ENCODE results near the gene FBXO41.

The FBXO41 gene, protein sequence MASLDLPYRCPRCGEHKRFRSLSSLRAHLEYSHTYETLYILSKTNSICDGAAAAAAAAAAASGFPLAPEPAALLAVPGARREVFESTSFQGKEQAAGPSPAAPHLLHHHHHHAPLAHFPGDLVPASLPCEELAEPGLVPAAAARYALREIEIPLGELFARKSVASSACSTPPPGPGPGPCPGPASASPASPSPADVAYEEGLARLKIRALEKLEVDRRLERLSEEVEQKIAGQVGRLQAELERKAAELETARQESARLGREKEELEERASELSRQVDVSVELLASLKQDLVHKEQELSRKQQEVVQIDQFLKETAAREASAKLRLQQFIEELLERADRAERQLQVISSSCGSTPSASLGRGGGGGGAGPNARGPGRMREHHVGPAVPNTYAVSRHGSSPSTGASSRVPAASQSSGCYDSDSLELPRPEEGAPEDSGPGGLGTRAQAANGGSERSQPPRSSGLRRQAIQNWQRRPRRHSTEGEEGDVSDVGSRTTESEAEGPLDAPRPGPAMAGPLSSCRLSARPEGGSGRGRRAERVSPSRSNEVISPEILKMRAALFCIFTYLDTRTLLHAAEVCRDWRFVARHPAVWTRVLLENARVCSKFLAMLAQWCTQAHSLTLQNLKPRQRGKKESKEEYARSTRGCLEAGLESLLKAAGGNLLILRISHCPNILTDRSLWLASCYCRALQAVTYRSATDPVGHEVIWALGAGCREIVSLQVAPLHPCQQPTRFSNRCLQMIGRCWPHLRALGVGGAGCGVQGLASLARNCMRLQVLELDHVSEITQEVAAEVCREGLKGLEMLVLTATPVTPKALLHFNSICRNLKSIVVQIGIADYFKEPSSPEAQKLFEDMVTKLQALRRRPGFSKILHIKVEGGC

DNA sequence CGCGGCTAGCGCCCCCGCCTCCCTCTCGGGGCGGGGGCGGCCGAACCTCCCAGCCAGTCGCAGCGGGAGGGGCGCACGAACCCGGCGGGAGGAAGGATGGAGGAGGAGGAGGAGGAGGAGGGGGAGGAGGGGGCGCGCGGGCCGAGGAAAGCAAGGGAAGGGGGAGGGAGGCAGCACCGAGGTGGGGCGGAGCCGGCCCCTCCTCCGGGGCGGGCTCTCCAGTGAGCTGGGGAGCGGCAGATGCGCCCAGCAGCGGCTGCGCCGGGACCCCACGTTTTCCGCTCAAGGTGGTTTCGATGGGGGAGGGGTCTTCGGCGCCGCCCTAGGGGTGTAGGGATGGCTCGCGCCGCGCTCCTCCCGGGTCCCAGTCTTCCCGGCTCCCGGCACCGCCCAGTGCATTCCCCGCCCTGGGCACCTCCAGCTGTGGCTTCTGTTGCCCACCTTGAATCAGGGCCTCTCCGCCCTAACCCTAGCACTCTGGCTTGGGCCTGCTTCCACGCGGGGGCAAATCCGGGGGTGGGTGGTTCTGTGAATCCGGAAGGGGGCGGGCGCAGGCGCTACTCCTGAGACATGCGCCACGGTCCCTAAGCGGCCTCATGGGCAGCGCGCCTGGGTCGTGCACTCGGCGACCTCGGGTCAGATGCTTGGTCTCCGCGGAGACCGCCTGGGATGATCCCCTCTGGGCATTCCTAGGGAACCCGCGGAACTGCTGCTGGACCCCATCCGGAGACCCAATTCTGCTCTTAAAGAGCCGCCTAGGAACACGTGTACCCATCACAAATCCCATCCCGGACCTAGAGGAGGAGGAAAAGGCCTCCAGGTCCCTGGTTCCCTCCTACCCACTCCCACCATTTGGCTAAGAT lies at the start of gene FBXO41:
FBXO41 (minus strand) TSS at position 183 of the 863 bp plus-strand sequence. CDS start 14,848 bp downstream, outside the sequence.
- DNase-seq = peak; percentile 76

DNA sequence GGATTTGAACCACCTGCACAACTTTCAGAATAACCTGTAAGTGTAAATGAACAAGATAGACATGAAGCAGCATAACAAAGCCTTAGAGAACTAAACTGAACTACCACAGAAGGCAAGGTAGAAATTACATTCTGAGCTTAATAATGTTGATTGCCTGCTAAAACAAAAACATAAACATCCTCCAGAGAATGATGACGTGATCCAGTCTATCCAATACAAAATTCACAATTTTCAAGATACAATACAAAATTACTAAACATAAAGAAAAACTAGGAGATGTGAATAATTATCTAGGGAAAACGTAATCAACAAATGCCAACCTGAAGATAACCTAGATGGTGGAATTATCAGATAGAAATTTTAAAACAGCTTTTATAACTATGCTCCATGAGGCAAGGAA lies 49.8 kb upstream of the FBXO41 start:
- DNase-seq = no peak

DNA sequence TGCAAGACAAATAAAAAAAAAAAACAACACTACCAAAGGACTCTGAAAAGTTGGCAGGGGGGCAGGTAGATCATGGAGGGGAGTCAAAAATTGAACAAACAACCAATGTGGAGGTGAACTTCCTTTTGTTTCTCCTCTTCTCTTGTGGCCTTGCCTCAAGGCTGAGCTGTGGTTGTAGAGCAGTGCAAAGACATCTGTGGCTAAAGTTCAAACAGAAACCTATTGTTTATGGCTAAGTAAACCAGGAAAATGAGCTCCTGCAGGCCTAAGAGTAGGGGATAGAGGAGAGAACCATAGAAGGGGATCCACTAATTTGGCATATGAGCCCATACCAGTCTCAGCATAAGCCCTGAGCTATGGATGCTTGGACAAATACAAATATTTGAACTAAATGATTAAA lies 49.3 kb upstream of the FBXO41 start:
- DNase-seq = no peak

DNA sequence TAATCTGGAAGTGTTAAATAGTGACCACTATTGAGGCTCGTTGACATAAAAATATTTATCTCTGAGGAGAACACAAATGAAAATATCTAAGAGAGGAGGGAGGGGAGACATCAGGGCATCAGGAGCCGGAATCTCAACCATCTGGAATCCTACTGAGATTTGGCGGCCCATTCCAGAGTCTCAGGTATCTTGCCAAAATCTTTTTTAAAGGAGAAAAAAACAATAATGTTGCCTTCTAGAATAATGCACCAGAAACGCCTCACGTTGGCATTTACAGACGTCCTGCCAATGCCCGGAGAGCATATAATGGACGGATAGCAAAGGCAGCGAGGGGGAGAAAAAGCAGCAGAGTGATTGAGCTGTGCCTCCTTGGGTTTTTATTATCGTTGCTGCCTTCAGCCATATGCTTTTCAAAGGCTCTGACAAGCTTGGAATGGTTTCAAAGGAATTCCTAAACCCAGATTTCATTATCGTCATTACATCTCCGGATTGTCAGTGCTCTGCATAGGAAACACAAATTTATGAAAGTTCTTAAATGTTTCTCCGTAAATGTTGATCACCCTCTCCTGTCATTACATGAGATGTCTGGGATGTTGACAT lies 39.9 kb upstream of the FBXO41 start:
- no peak for DNase-seq

DNA sequence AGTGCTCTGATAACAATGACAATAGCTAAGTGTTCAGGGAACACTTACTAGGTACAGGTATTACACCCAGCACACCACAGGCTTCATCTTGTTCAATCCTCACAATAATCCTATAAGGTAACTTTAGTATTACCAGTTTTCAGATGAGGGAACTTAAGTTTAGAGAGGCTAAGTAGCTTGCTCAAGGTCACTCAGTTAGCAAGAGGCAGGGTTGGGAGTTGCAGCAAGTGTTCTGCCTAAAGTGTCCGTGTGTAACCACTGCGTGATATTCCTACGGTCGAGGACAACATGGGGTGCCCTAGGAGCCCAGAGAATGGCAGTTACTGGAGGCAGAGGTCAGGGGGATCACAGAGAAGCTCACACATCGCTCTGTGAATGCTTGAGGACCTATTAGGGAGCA lies 39.3 kb upstream of the FBXO41 start:
- no peak for DNase-seq

DNA sequence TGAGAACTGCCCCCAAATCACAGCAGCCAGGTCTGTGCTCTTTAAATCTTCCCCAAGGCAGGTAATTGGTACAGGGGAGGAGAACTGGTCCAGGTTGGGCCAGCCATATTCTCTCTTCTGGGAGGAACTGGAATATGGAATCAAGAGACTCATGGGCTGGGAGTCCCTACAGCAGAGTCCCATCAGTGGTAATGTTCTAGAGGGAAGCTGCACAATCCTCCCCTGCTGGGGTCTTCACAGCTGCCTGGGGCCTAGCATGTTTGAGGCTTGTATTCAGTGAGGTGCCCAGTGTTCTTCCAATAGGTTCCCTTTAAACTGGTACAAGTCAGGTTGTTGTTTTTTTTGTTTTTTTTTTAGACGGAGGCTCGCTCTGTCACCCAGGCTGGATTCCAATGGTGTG lies 30.2 kb upstream of the FBXO41 start:
- DNase-seq = no peak

DNA sequence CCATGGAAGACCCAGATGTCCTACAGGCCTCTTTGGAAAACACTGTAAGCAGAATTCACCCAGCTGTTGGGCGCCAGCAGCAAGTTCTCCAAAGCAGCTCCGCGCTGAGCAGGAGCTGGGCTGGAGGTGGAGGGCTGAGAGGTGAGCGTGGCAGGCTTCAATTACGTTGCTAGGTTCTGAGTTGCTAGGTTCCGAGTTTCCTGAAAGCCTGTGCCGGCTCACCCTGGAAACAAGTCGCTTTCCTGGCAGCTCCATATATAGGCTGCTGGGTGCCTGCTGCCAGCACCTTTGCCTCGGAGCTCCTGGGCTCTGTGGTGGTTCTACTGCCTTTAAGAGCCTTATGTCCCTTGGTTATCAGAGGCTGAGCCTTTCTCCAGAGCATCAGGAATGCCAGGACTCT lies 23.4 kb upstream of the FBXO41 start:
- DNase-seq = no peak

DNA sequence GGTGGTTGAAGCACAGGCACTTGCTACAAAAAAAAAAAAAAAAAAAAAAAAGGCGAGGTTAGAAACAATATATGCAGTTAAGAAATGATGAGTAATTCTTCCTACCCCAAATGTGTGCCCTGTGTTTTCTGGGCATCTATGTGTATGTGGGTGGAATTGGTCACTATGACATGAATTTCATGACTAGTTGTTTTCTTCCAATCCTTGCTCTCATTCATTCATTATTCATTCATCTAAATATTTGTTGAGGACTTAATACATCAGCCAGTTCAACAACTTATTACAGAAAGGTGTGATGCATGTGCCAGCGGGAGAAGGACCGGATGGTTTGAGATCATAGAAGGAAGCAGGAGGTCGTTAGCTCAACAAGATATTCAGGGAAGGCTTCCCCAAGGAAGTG lies 17.4 kb upstream of the FBXO41 start:
- no peak for DNase-seq

DNA sequence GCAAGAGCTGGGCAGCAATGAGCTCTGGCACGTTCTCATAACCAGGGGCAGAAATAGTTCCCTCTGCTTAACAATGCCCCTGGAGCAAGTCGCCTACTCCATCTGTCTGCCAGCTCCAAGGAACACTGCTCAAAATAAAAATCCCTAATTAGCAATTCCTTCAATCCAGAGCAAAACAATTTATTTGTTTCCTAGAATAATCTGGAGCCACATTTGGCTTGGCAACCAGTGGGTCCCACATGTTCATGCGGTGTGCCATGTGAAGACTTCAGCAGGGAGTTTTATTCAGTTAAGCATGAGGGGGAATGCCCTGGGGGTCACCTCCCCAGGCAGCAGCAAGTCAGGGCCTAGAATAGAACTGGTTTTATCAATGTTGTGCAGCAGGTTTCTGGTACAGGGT lies 16.6 kb upstream of the FBXO41 start:
- DNase-seq = no peak

DNA sequence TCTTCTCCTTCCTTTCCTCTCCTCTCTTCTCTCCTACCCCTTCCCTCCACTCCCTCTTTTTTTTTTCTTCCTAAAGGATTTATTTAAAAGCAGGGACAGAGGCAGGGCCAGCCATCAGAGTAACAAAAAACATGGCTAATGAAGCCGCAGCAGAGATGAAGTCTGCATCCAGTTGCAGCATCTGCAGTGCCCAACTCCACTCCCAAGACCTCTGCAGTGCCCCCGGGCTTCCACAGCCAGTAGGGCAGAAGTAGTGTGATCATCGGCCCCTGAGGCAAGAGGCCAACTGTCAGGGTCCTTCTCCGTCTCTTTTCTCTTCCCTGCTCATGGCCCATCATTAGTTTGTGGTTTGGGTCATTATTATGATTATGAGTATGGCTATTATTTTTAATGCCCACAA lies 13.3 kb upstream of the FBXO41 start:
- no peak for DNase-seq

DNA sequence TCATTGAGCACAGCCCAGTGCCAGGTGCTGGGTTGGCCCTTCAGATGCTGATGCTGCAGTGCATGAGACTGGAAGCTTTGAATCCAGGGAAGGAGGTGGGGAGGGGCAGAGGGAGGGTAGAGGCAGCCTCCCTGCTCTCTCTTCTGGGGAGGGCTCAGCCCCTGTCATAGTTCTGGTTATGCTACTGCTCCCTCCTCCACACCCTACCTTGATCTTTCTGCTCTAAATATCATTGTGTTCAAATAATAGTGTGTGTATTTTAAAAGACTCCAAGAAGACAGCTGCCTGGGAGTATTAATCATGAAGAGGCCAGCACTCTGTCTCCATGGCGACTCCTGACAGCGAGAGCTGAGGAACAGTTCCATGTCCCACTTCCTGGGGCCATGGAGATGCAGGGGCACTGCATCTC lies 12.9 kb upstream of the FBXO41 start:
- DNase-seq = no peak

DNA sequence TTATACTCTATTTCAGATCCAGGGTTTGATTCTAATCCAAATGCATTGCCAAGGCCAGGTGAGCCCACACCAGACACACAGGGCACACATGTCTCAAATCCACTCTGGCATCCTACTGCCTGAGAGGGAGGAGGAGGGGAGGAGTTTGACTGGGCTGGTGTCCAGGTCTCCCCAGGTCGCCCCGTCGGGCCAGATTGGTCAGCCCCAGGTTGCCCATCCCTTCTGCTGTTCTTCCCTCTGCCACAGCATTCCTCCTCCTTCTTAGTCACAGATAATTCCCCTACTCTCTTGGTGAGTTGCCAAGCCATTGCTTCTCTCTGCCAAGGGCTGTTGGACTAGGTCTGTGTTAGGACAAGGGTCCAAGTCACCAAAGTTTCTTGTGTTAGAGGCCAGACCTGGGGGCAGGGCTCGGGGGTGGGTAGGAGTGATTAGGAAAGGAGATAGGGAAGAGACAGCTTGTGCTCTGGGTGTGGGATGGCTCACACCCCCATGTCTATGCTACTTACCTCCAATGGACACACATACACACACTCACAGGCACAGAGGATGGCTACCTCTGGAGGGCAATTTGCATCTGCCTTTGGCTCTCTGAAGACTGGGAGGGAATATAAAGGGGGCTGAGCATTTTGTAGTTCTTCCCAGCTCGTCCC lies 11.6 kb upstream of the FBXO41 start:
- no peak for DNase-seq

DNA sequence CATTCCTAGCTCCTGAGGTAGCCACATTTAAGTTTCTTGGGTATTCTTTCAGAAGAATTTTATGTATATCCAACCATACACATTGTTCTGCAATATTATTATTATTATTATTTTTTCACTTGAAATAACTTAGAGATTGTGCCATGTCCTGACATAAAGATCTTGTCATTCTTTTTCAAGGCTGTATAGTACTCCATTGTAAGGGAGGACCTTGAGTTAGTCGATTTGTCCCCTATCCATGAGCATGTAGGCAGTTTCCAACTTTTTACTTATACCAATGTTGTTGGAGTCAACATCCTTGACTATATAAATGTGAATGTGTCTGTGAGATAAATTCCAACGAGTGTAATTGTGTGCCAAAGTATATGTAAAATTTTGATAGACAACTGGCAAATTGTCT lies 10.0 kb upstream of the FBXO41 start:
- DNase-seq = no peak

DNA sequence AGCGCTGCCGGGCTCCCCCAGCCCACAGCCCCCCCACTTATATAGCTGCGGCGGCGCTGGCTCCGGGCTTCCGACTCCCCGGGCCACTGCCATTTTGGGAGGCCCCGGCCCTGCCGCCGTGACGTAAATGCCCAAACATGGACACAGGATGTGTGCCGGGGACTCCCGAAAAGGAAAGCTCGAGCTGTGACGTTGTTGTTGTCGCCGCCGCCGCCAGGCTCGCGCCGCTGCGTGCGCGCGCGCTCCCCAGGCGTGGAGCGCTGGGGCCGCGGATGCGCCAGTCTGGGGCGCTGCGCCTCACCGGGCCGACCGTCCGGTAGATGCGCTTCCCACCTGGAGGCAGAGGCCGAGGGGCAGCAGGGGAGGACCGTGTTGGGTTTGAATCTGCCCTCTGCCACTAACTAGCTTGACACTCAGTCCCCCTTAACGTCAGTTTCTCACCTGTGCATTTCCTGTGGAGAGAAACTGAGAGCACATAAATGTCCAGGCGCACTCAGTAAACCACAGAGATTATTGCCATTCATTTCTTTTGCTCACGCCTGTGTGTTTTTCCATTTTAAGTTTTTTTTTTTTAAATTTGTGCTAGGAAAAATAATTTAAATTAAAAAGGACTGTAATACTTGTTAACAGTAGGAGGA lies 9.4 kb upstream of the FBXO41 start, which contains the start of gene EGR4:
EGR4 (minus strand) TSS at position 15 of the 638 bp plus-strand sequence. CDS start 231 bp downstream, outside the sequence.
- peak; percentile 84 for DNase-seq

DNA sequence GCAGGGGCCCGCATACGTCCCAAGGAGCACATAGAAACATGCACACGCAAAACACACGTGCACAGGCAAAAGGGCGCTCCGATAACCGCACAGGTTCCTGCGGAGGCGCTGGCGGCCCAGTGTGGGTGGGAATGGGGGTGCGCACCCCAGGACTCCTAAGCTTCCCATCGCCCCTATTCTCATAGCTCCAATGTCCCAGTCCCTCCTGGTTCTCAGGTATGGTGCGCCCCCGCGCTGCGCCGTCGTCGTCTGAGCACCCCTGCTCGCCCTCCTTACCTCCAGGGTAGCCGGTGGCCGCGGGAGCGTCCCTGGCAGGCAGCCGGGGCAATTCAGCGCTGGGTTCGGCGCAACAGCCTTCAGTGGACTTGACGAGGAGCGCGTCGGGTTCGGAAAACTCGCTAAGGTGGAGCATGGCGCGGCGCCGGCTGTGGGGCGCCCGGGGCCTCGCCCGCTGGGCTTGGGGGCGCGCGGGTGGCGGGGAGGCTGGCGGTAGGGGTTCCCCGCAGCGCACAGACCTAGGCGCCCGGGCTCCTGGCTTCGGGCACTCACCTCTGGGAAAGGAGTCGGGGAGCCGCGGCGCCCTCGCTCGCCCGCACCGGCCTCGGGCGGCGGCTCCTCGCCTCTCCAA lies 8.7 kb upstream of the FBXO41 start:
- DNase-seq = no peak

DNA sequence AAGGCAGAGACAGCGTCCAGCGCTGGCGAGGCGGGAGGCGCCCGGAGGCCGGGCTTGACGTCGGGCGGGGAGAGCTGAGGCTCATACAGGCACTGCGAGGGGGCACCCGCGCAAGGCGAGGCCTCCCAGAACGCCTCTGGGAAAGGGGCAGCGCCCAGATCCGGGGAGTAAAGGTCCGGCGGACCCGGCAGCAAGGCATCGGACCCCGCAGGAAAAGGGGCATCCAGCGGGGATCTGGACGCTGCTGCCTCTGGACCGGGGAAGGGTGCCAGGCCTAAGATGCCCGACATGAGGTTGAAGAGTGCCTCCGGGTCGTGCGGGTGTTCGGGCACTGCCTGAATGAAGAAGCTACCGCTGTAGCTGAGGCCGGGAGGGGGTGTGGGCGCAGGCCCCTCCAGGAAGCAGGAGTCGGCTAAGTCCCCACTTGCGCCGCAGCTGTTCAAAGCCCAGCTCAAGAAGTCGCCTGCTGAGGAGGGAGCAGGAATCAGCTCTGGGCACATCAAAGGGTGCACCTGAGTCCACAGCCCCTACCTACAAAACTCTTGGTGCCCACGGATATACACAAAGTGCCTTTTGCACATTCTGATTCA lies 8.1 kb upstream of the FBXO41 start:
- no peak for DNase-seq

DNA sequence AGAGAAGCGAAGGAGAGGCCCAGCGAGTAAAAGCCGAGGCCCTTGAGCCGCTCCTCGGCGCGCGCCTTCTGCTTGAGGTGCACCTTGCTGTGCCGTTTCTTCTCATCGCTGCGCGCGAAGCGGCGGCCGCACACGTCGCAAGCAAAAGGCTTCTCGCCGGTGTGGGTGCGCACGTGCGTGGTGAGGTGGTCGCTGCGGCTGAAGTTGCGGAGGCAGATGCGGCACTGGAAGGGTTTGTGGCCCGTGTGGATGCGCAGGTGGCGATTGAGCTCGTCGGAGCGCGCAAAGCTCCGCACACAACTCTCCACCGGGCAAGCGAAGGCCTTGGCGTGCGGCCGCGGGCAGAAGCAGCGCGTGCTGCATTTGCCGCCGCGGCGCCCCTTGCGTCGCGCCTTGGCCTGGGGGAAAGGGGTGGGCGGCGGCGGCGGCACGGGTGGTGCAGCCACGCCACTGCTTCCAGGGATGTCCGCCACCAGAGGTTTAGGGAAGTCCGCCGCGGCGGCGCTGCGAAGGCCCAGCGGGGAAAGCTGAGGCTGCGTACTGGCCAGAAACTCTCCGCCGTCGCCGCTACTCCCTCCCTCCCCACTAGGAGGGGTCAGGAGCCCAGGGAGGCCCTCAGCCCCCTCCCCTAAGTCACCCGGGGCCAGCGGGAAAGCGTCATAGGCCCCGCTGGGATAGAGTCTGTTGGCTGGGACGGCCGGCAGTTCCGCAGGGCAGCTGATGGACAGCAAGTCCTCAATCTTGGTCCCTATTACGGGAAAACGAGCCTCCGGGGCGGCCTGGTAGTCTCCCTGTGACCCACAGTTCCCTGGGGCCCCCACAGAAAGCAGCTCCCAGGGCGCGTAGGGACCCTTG lies 7.4 kb upstream of the FBXO41 start:
- DNase-seq = no peak

DNA sequence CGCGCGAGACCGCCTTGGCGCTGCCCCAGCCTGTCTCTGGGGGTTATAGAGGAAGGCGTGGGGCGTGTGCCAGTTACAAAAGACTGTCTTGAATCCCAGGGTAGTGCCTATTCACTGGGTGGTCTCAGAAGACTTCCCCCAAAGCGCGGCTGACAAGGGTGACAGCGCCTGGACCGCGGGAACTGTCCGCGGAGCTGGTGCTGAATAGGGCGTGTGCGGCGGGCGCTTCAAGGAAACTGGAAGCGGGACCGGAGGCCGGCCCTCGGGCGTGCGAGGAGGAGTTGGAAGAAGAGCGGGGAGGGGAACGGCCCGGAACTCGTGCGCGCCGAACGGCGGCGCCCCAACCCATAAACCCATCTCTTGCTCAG lies 6.8 kb upstream of the FBXO41 start:
- peak; percentile 35 for DNase-seq

DNA sequence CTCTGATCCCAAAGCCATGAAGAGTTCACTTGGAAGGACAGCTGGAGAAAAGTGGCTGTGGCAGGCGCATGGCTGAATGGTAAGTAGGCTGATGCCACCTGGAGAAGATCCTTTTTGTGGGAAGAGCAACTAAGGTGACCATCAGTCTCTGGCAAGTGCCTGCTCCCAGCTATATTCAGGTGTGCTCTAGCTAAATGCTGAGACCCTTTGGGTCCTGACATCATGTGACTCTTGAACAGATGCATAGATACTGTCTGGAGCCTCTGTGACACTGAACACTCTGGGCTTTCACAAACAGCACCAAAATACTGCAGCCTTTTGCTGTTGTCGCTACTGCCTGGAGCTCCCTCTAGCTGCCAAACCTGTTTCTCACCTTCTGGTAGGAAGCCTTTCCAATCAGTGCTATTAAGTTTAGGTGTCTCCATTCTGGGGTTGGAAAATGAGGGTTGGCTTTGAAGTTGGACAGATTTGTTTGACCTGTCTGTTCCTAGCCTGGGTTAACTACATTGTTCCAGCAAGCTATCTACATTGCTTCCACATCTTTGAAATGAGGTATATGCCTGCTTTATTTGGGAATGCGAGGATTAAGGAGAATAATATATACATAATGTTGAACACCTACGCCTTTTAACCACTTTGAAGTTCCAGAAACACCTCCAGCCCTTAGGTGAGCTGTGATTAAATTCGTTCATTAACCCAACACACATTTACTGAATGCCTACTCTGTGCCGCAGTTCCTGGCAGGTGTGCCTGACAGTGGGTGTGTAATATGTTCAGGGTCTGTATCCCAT lies 6.0 kb upstream of the FBXO41 start:
- DNase-seq = peak; percentile 34

Data from activated T-cell treated with anti-CD3 and anti-CD28 coated beads for 4 hours (primary cell).